RWPE2 (cell line): Measurements from ENCODE around the gene ICAM1.

Experiments used
- ATAC-seq: fragments of 200-7000 bp; cut with Tn5 transposase; 3 replicates; pipeline ENCODE4 v1.9.1; 2021; ENCODE audit warnings: low read depth
- DNase-seq: peaks from one replicate; pipeline ENCODE4 v3.0.0-alpha.2; 2020; ENCODE audit warnings: low spot score
- H3K27ac ChIP-seq: fragments of 450-650 bp; 2 replicates; pipeline ENCODE4 v1.5.1; 2017; ENCODE audit warnings: mild to moderate bottlenecking; ENCODE audit not compliant: poor library complexity, severe bottlenecking
- H3K27me3 ChIP-seq: fragments of 250-450 bp; sonication (Bioruptor Pico); 2 replicates; pipeline ENCODE4 v1.5.1; 2021; ENCODE audit warnings: mild to moderate bottlenecking, moderate library complexity; ENCODE audit not compliant: insufficient read depth, poor library complexity, severe bottlenecking
- H3K36me3 ChIP-seq: fragments of 250-450 bp; sonication (Bioruptor Pico); 2 replicates; pipeline ENCODE4 v1.5.1; 2020; ENCODE audit warnings: low read depth, mild to moderate bottlenecking, moderate library complexity
- H3K4me1 ChIP-seq: fragments of 250-450 bp; sonication (Bioruptor Pico); 2 replicates; pipeline ENCODE4 v1.5.1; 2021; ENCODE audit warnings: mild to moderate bottlenecking, moderate library complexity; ENCODE audit not compliant: insufficient read depth, poor library complexity, severe bottlenecking
- H3K4me3 ChIP-seq: fragments of 250-450 bp; sonication (Bioruptor Pico); 2 replicates; pipeline ENCODE4 v1.5.1; 2021; ENCODE audit warnings: mild to moderate bottlenecking, moderate library complexity; ENCODE audit not compliant: severe bottlenecking
- H3K9me3 ChIP-seq: fragments of 250-450 bp; sonication (Bioruptor Pico); 2 replicates; pipeline ENCODE4 v1.5.1; 2021; ENCODE audit warnings: mild to moderate bottlenecking, moderate library complexity; ENCODE audit not compliant: severe bottlenecking
- CTCF ChIP-seq: fragments of 450-650 bp; IDR thresholded peaks from one replicate; pipeline ENCODE4 v1.5.1; 2017; ENCODE audit warnings: mild to moderate bottlenecking, moderate library complexity; ENCODE audit not compliant: poor library complexity, severe bottlenecking

ICAM1 gene

GRCh38 chr19:10315335-10316214 is 44.7 kb downstream of the ICAM1 start, which contains the start of gene FDX2:
FDX2 (minus strand) TSS chr19:10316015; CDS start chr19:10315996, 19 bp downstream.
- no peaks in the 10 kb centered on the region for H3K4me1 ChIP-seq
- H3K4me3 ChIP-seq = peak within 1 kb of the TSS; percentile 53
- H3K36me3 ChIP-seq = peaks cover 33% of the 10 kb centered on the region
- H3K9me3 ChIP-seq = no peaks in the 10 kb centered on the region
- no peaks in the 10 kb centered on the region for H3K27me3 ChIP-seq
- ATAC-seq (peak; percentile 81), DNase-seq (peak; percentile 83)
- H3K27ac ChIP-seq = peak within 1 kb of the TSS; percentile 43
- no peak for TF ChIP-seq CTCF

GRCh38 chr19:10316229-10317044 is 45.5 kb downstream of the ICAM1 start:
- Histone ChIP-seq H3K9me3 (no peaks in the 10 kb centered on the region), H3K36me3 (peaks cover 36% of the 10 kb centered on the region), H3K27me3 (no peaks in the 10 kb centered on the region), H3K4me1 (no peaks in the 10 kb centered on the region), H3K4me3 (peak overlapping the region; percentile 53), H3K27ac (peak overlapping the region; percentile 43)
- peak; percentile 40 for DNase-seq
- no peak for ATAC-seq
- TF ChIP-seq CTCF = no peak

GRCh38 chr19:10317045-10317856 is 46.3 kb downstream of the ICAM1 start:
- H3K4me3 ChIP-seq = no peak overlapping the region
- DNase-seq (no peak), ATAC-seq (no peak)
- no peak for TF ChIP-seq CTCF
- H3K27ac ChIP-seq = no peak overlapping the region
- no peaks in the 10 kb centered on the region for H3K9me3 ChIP-seq
- H3K36me3 ChIP-seq = peaks cover 44% of the 10 kb centered on the region
- H3K4me1 ChIP-seq = no peaks in the 10 kb centered on the region
- H3K27me3 ChIP-seq = no peaks in the 10 kb centered on the region

- Histone ChIP-seq H3K36me3 (peaks cover 49% of the 10 kb centered on the region), H3K9me3 (no peaks in the 10 kb centered on the region), H3K4me3 (no peak overlapping the region), H3K4me1 (no peaks in the 10 kb centered on the region), H3K27ac (no peak overlapping the region), H3K27me3 (no peaks in the 10 kb centered on the region)
- DNase-seq = no peak
- no peak for TF ChIP-seq CTCF
- ATAC-seq = no peak
Measured at GRCh38 chr19:10317857-10318462, 47.0 kb downstream of the ICAM1 start.
